Adrenal gland (tissue), 12 donors: Measurements from ENCODE around the gene ELN. TPM values are rescaled to one million over a fixed set of nuclear protein-coding genes. Genes with fewer than 3 reads are reported as not detected.

Source experiments
- DNase-seq, 7 donors: peaks; one replicate each; pipeline ENCODE4 v3.0.0-alpha.2; 2019 to 2020
- H3K27ac ChIP-seq, 5 donors: fragments of 200-600 bp; sonication (generic) in 4 of 5; 1 replicate in 3 of 5; 2 replicates in 2 of 5; pipeline versions ENCODE4 v1.5.1 to v1.8.0; 2016 to 2020; ENCODE audit warnings: mild to moderate bottlenecking in 1 of 5
- H3K27me3 ChIP-seq: fragments of 200-600 bp; 2 replicates; pipeline ENCODE4 v1.8.0; 2021
- H3K36me3 ChIP-seq, 2 donors: fragments of 200-600 bp; replicated peaks in 1 of 2; 1 replicate in 1 of 2; 2 replicates in 1 of 2; pipeline versions ENCODE4 v1.5.1 to v1.8.0; 2018 to 2022
- H3K4me1 ChIP-seq, 2 donors: fragments of 200-600 bp; replicated peaks in 1 of 2; 1 replicate in 1 of 2; 2 replicates in 1 of 2; pipeline versions ENCODE4 v1.5.1 to v1.8.0; 2018 to 2021
- H3K4me3 ChIP-seq, 4 donors: fragments of 200-600 bp; sonication (generic) in 3 of 4; one replicate each; pipeline ENCODE4 v1.5.1; 2016 to 2018
- H3K9me3 ChIP-seq, 3 donors: fragments of 200-600 bp; sonication (generic) in 1 of 3; replicated peaks in 1 of 3; 1 replicate in 2 of 3; 2 replicates in 1 of 3; pipeline versions ENCODE4 v1.5.1 to v1.8.0; 2016 to 2021
- CTCF ChIP-seq, 6 experiments: fragments of 450-650 bp in 4 of 6; fragments of 200-600 bp in 2 of 6; sonication (generic) in 1 of 6; IDR thresholded peaks; 1 replicate in 5 of 6; 2 replicates in 1 of 6; pipeline versions ENCODE4 v1.5.1 to v1.8.0; 2016 to 2021; ENCODE audit warnings: antibody characterized with exemption in 6 of 6, mild to moderate bottlenecking in 2 of 6, moderate library complexity in 1 of 6
- POLR2A ChIP-seq, 2 donors: fragments of 450-650 bp; IDR thresholded peaks; one replicate each; pipeline ENCODE4 v1.6.1; 2017; ENCODE audit warnings: antibody characterized with exemption in 2 of 2, mild to moderate bottlenecking in 2 of 2, moderate library complexity in 1 of 2
- WGBS, 4 donors: extraction: QIAGEN DNeasy Blood & Tissue Kit in 2 of 4; methylation state at CpG; one replicate each; pipeline versions ENCODE4 v1.1.5 to v1.1.7; 2013 to 2017; 5-methylcytosine and 5-hydroxymethylcytosine counted together
- intact Hi-C, 2 donors: fragments of 100-400 bp; cut with DNase I; formaldehyde crosslinking; loops; one replicate each; pipeline versions ENCODE4 v1.14.1 to v1.15.0; 2022 to 2023
- polyA plus RNA-seq, 3 donors: library from polyadenylated mRNA; stranded (reverse); fragments of 200-250 nt in 2 of 3; fragments of 350-450 nt in 1 of 3; fragmentation: Illumina TruSeq in 1 of 3; extraction: RNeasy Lipid Tissue Mini Kit (QIAGEN cat#74804) in 1 of 3; gene quantifications; one replicate each; pipeline ENCODE4 v1.2.3, GENCODE V29; 2013 to 2014
- total RNA-seq, 9 donors: library from RNA; depleted of rRNA in 4 of 9; stranded (reverse); fragments of >200 nt in 4 of 9; fragments of 120-200 nt in 1 of 9; fragmentation: NEBNext Ultra II Directional in 1 of 9; extraction: Animal tissue kit (Norgen Biotek cat#: 25700) in 1 of 9; gene quantifications; one replicate each; pipeline versions ENCODE4 v1.1.0 to v1.2.4, GENCODE V29; 2013 to 2023
- donor health status: healthy with polysubstance abuse.
- donor health status: Bipolar disorder and iron deficiency.
- donor health status: DM: yes; HTN: yes; CAD: no.
- donor health status: DM: no; HTN: no; CAD: no.
- donor health status: DM: no; HTN: no; CAD: no.
- donor health status: DM: yes; HTN: yes; CAD: no.

The ELN gene
- total and polyA plus RNA-seq, 12 donors = 4.6 to 107 (median 15.9) TPM

- Histone ChIP-seq H3K4me1 (peaks cover 0 to 23% of the 10 kb centered on the region in 2 donors), H3K27ac (peak overlapping the region in 2 of 5 donors; percentile 71 to 74), H3K27me3 (peaks cover 9% of the 10 kb centered on the region), H3K36me3 (no peaks in the 10 kb centered on the region), H3K9me3 (no peaks in the 10 kb centered on the region), H3K4me3 (peak overlapping the region in 1 of 4 donors; percentile 45)
- intact Hi-C loops = loop anchor here in 1 of 2 donors (5.0 kb wide), 1 partner anchor 160 kb away; no protein-coding TSS in a partner anchor
- TF ChIP-seq CTCF (IDR thresholded peaks at IDR 0.05) = peak; percentile 74 to 91 (median 87)
- TF ChIP-seq POLR2A (IDR thresholded peaks at IDR 0.05) = peak in 1 of 2 donors; percentile 16
- peak; percentile 49 to 87 (median 74) for DNase-seq
- WGBS, 4 donors = 0 to 27% (median 23%) methylated on average over 3 to 18 of the region's 18 CpGs
Observed at GRCh38 chr7:74026903-74027682, 880 bp upstream of the ELN start.

- whole genome bisulfite sequencing, 4 donors = 25 to 38% (median 33%) methylated on average over 7 to 13 of the region's 13 CpGs
- Histone ChIP-seq H3K27me3 (peaks cover 9% of the 10 kb centered on the region), H3K27ac (peak overlapping the region in 2 of 5 donors; percentile 71 to 74), H3K4me3 (peak overlapping the region in 2 of 4 donors; percentile 19 to 45), H3K36me3 (no peaks in the 10 kb centered on the region), H3K4me1 (peaks cover 0 to 30% of the 10 kb centered on the region in 2 donors), H3K9me3 (no peaks in the 10 kb centered on the region)
- intact Hi-C loops = loop anchor here in 1 of 2 donors (5.0 kb wide), 1 partner anchor 161 kb away; no protein-coding TSS in a partner anchor
- DNase-seq = no peak
- TF ChIP-seq POLR2A (IDR thresholded peaks at IDR 0.05) = no peak
- TF ChIP-seq CTCF (IDR thresholded peaks at IDR 0.05) = no peak
Observed at GRCh38 chr7:74028321-74028838, 407 bp downstream of the ELN start.

- 36 to 50% (median 47%) methylated on average over 10 to 18 of the region's 18 CpGs for WGBS, 4 donors
- Histone ChIP-seq H3K4me3 (peak overlapping the region in 1 of 4 donors; percentile 45), H3K4me1 (peaks cover 0 to 30% of the 10 kb centered on the region in 2 donors), H3K36me3 (no peaks in the 10 kb centered on the region), H3K9me3 (no peaks in the 10 kb centered on the region), H3K27ac (peak overlapping the region in 2 of 5 donors; percentile 21 to 74), H3K27me3 (peaks cover 9% of the 10 kb centered on the region)
- DNase-seq = no peak
- intact Hi-C loops = loop anchor here in 1 of 2 donors (5.0 kb wide), 1 partner anchor 162 kb away; no protein-coding TSS in a partner anchor
- TF ChIP-seq POLR2A (IDR thresholded peaks at IDR 0.05) (no peak), CTCF (IDR thresholded peaks at IDR 0.05) (no peak)
Observed at GRCh38 chr7:74029089-74029785, 1.3 kb downstream of the ELN start.

- no peaks in the 10 kb centered on the region for H3K9me3 ChIP-seq
- no peaks in the 10 kb centered on the region for H3K36me3 ChIP-seq
- H3K27me3 ChIP-seq = peaks cover 2% of the 10 kb centered on the region
- intact Hi-C loops = loop anchor here in 1 of 2 donors (5.0 kb wide), 1 partner anchor 163 kb away; no protein-coding TSS in a partner anchor
- H3K4me3 ChIP-seq = peak overlapping the region in 1 of 4 donors; percentile 45
- WGBS, 4 donors = 37 to 62% (median 51%) methylated on average over 6 to 8 of the region's 8 CpGs
- TF ChIP-seq CTCF (IDR thresholded peaks at IDR 0.05) (no peak), POLR2A (IDR thresholded peaks at IDR 0.05) (no peak)
- peaks cover 0 to 31% of the 10 kb centered on the region in 2 donors for H3K4me1 ChIP-seq
- peak in 1 of 7 donors; percentile 57 for DNase-seq
- peak overlapping the region in 2 of 5 donors; percentile 21 to 74 for H3K27ac ChIP-seq
Observed at GRCh38 chr7:74029991-74030415, 2.0 kb downstream of the ELN start.
